Right atrium auricular region (tissue), 2 donors: ENCODE measurements around the gene STAU1. TPM values are rescaled to one million over a fixed set of nuclear protein-coding genes. Genes with fewer than 3 reads are reported as not detected.

Source experiments
- DNase-seq: peaks from one replicate; pipeline ENCODE4 v3.0.0-alpha.2; 2019; ENCODE audit warnings: low spot score
- H3K27ac ChIP-seq, 2 donors: fragments of 200-600 bp; sonication (generic); 1 replicate in 1 of 2; 2 replicates in 1 of 2; pipeline ENCODE4 v1.5.1; 2016 to 2019
- H3K27me3 ChIP-seq, 2 donors: fragments of 200-600 bp; sonication (generic); one replicate each; pipeline versions ENCODE4 v1.5.1 to v1.6.0; 2017 to 2019
- H3K36me3 ChIP-seq: fragments of 200-600 bp; sonication (generic); one replicate; pipeline ENCODE4 v1.5.1; 2016
- H3K4me1 ChIP-seq, 2 donors: fragments of 200-600 bp; sonication (generic); one replicate each; pipeline versions ENCODE4 v1.5.1 to v1.6.0; 2017 to 2019
- H3K4me3 ChIP-seq, 2 donors: fragments of 200-600 bp; sonication (generic); 1 replicate in 1 of 2; 2 replicates in 1 of 2; pipeline ENCODE4 v1.5.1; 2017 to 2019; ENCODE audit warnings: mild to moderate bottlenecking in 1 of 2, moderate library complexity in 1 of 2
- H3K9me3 ChIP-seq, 2 donors: fragments of 200-600 bp; sonication (generic); one replicate each; pipeline ENCODE4 v1.5.1; 2019
- CTCF ChIP-seq, 2 donors: fragments of 200-600 bp; sonication (generic); IDR thresholded peaks; one replicate each; pipeline ENCODE4 v1.5.1; 2019; ENCODE audit warnings: antibody characterized with exemption in 2 of 2
- total RNA-seq, 2 donors: library from RNA; depleted of rRNA; stranded (reverse); fragments of >200 nt; gene quantifications; one replicate each; pipeline ENCODE4 v1.1.0, GENCODE V29; 2016

STAU1 gene
- 10 to 100 TPM; 62.9 to 77.0 TPM for total RNA-seq

GRCh38 chr20:49187851-49188641 lies at the start of gene STAU1:
Gene STAU1 (minus strand): TSS chr20:49188334. CDS start chr20:49166201, 22,133 bp downstream.
- Histone ChIP-seq H3K27me3 (no peaks in the 10 kb centered on the region), H3K9me3 (no peaks in the 10 kb centered on the region), H3K4me1 (peaks cover 0 to 22% of the 10 kb centered on the region in 2 donors), H3K4me3 (peak within 1 kb of the TSS; percentile 86 to 89), H3K36me3 (no peaks in the 10 kb centered on the region), H3K27ac (peak within 1 kb of the TSS; percentile 90)
- DNase-seq: peak; percentile 92
- no peak for TF ChIP-seq CTCF (IDR thresholded peaks at IDR 0.05)

GRCh38 chr20:49237531-49237930 lies 49.4 kb upstream of the STAU1 start:
- DNase-seq: no peak
- TF ChIP-seq CTCF (IDR thresholded peaks at IDR 0.05): no peak
- Histone ChIP-seq H3K36me3 (peaks cover 89% of the 10 kb centered on the region), H3K4me3 (no peak overlapping the region), H3K27ac (no peak overlapping the region), H3K9me3 (no peaks in the 10 kb centered on the region), H3K27me3 (no peaks in the 10 kb centered on the region), H3K4me1 (no peaks in the 10 kb centered on the region)

GRCh38 chr20:49236301-49236700 lies 48.2 kb upstream of the STAU1 start:
- no peak for DNase-seq
- H3K36me3 ChIP-seq: peaks cover 88% of the 10 kb centered on the region
- H3K27ac ChIP-seq: no peak overlapping the region
- TF ChIP-seq CTCF (IDR thresholded peaks at IDR 0.05): no peak
- H3K9me3 ChIP-seq: no peaks in the 10 kb centered on the region
- H3K4me1 ChIP-seq: no peaks in the 10 kb centered on the region
- H3K27me3 ChIP-seq: no peaks in the 10 kb centered on the region
- no peak overlapping the region for H3K4me3 ChIP-seq

- peaks cover 95% of the 10 kb centered on the region for H3K36me3 ChIP-seq
- H3K4me1 ChIP-seq: no peaks in the 10 kb centered on the region
- no peak for TF ChIP-seq CTCF (IDR thresholded peaks at IDR 0.05)
- H3K9me3 ChIP-seq: no peaks in the 10 kb centered on the region
- no peaks in the 10 kb centered on the region for H3K27me3 ChIP-seq
- no peak overlapping the region for H3K4me3 ChIP-seq
- no peak overlapping the region for H3K27ac ChIP-seq
- no peak for DNase-seq
These were observed 46.7 kb upstream of the STAU1 start for GRCh38 chr20:49234831-49235230.

- no peak overlapping the region for H3K27ac ChIP-seq
- no peaks in the 10 kb centered on the region for H3K9me3 ChIP-seq
- peaks cover 88% of the 10 kb centered on the region for H3K36me3 ChIP-seq
- no peaks in the 10 kb centered on the region for H3K27me3 ChIP-seq
- no peaks in the 10 kb centered on the region for H3K4me1 ChIP-seq
- TF ChIP-seq CTCF (IDR thresholded peaks at IDR 0.05): no peak
- H3K4me3 ChIP-seq: no peak overlapping the region
- DNase-seq: no peak
These were observed 45.1 kb upstream of the STAU1 start for GRCh38 chr20:49233226-49233625.

- peaks cover 84% of the 10 kb centered on the region for H3K36me3 ChIP-seq
- H3K4me3 ChIP-seq: no peak overlapping the region
- DNase-seq: no peak
- H3K4me1 ChIP-seq: no peaks in the 10 kb centered on the region
- H3K9me3 ChIP-seq: no peaks in the 10 kb centered on the region
- TF ChIP-seq CTCF (IDR thresholded peaks at IDR 0.05): no peak
- H3K27ac ChIP-seq: no peak overlapping the region
- H3K27me3 ChIP-seq: no peaks in the 10 kb centered on the region
These were observed 43.3 kb upstream of the STAU1 start for GRCh38 chr20:49231471-49231870.
